Measurements from ENCODE around the gene THRAP3. TPM values are rescaled to one million over a fixed set of nuclear protein-coding genes. Genes with fewer than 3 reads are reported as not detected.

THRAP3 gene
- total and polyA plus RNA-seq, 2 donors (not counting 3 experiments of a cell fraction or from before 2014, with no cell fraction given): 38.0 to 144 TPM

GRCh38 chr1:36322786-36323635 lies 98.8 kb downstream of the THRAP3 start:
- TF ChIP-seq POLR2A (IDR thresholded peaks at IDR 0.05; ENCODE audit: low read depth, low read length) (peak; percentile 10), JUN (IDR thresholded peaks at IDR 0.05; ENCODE audit: borderline replicate concordance, insufficient read depth, insufficient read length, low read depth) (no peak), EZH2 (IDR thresholded peaks at IDR 0.05; ENCODE audit: borderline replicate concordance, low read depth, low read length, severe bottlenecking) (no peak), CTCF (IDR thresholded peaks at IDR 0.05; ENCODE audit: extremely low read depth in 1 of 2, insufficient read depth in 1 of 2, low read depth in 1 of 2, low read length in 2 of 2) (no peak), MAX (IDR thresholded peaks at IDR 0.05; ENCODE audit: insufficient read depth, insufficient read length) (no peak), POLR2AphosphoS5 (IDR thresholded peaks at IDR 0.05; ENCODE audit: insufficient read depth, low read depth, low read length) (peak; percentile 29), MYC (IDR thresholded peaks at IDR 0.05; ENCODE audit: low read depth, low read length) (no peak), FOS (IDR thresholded peaks at IDR 0.05; ENCODE audit: borderline replicate concordance, insufficient read depth, low read length) (no peak), GATA2 (IDR thresholded peaks at IDR 0.05; ENCODE audit: insufficient read depth, insufficient read length, low read depth, low read length) (no peak)
- Histone ChIP-seq H3K79me2 (ENCODE audit: control insufficient read depth, insufficient read depth, low read length) (peaks cover 14% of the 10 kb centered on the region), H3K9ac (replicated peaks; ENCODE audit: extremely low read depth, insufficient read depth, low read length) (peak overlapping the region; percentile 68), H3K4me1 (ENCODE audit: control insufficient read depth, extremely low read depth, insufficient read depth, low read length) (peaks cover 13% of the 10 kb centered on the region), H3K9me3 (replicated peaks; ENCODE audit: control insufficient read depth, insufficient read depth, low read length) (no peaks in the 10 kb centered on the region), H3K4me3 (replicated peaks in 1 of 3; ENCODE audit: insufficient read depth in 1 of 3, low read depth in 1 of 3, low read length in 3 of 3) (peak overlapping the region; percentile 61 to 85 (median 71)), H3K27ac (ENCODE audit: insufficient read depth, low read depth, low read length) (peak overlapping the region; percentile 62), H3K9me1 (replicated peaks; ENCODE audit: control insufficient read depth, extremely low read depth, insufficient read depth, low read length) (no peaks in the 10 kb centered on the region), H3K27me3 (ENCODE audit: control insufficient read depth in 2 of 2, insufficient read depth in 2 of 2, low read length in 2 of 2) (no peaks in the 10 kb centered on the region), H3K4me2 (ENCODE audit: insufficient read depth, low read length) (peak overlapping the region; percentile 79), H3K36me3 (ENCODE audit: control insufficient read depth in 2 of 2, extremely low read depth in 1 of 2, insufficient read depth in 2 of 2, low read length in 2 of 2) (peaks cover 0 to 5% of the 10 kb centered on the region in 2 experiments), H2AFZ (ENCODE audit: low read depth, low read length) (peak overlapping the region; percentile 42), H4K20me1 (replicated peaks; ENCODE audit: control insufficient read depth, extremely low read depth, insufficient read depth, low read length) (no peaks in the 10 kb centered on the region)
- intact Hi-C loops (cut with micrococcal nuclease): loop anchor here (1.0 kb wide), 6 partner anchors 17 to 174 kb away; partner anchors contain the start of genes SH3D21 and TRAPPC3
- DNase-seq (ENCODE audit: low read depth, low spot score) (peak; percentile 44), FAIRE-seq (peak; percentile 40)
- no TSS peak for BruUV-seq (replicated peaks)
- ChIA-PET POLR2A (interaction anchor here (1.3 kb wide), 1 partner anchor 16 kb away, joined by 4 read pairs; no protein-coding TSS in a partner anchor), CTCF (interaction anchor here (0.6 to 3.1 kb wide), 10 partner anchors 9 to 162 kb away, joined by 3 to 17 read pairs (median 4); partner anchors contain the start of gene SH3D21)
- dilution Hi-C loops (cut with MboI; ENCODE audit: extremely low pct_ligation_motif_present, low sequenced_read_pairs): no loop called here
